HL-60 (cell line): ENCODE measurements around the gene HEATR1.
"Not testable (repeated sequence)": the region's sequence is repeated elsewhere in the genome, so short reads cannot be mapped to it uniquely, and the experiment has no call there.

ENCODE experiments used
- CTCF ChIP-seq: IDR thresholded peaks from one replicate; pipeline ENCODE4 v1.5.1; 2011; ENCODE audit warnings: low read length, control low read depth, inconsistent platforms; ENCODE audit not compliant: insufficient read depth
- GABPA ChIP-seq: IDR thresholded peaks from 2 replicates; pipeline ENCODE4 v1.6.1; 2012; ENCODE audit warnings: low read depth
- POLR2AphosphoS5 ChIP-seq: IDR thresholded peaks from 2 replicates; pipeline ENCODE4 v1.6.1; 2012; ENCODE audit warnings: low read depth
- REST ChIP-seq: IDR thresholded peaks from 2 replicates; pipeline ENCODE4 v1.6.1; 2012; ENCODE audit warnings: low read depth; ENCODE audit not compliant: insufficient replicate concordance

- TF ChIP-seq CTCF, REST, POLR2AphosphoS5, GABPA: not testable (repeated sequence)
These were observed 27.3 kb downstream of the HEATR1 start for GRCh38 chr1:236577041-236577440.
